ENCODE measurements around the gene GAMT.

GRCh38 chr19:1416014-1416841 is 14.9 kb upstream of the GAMT start:
- TF ChIP-seq, protein P1, sequence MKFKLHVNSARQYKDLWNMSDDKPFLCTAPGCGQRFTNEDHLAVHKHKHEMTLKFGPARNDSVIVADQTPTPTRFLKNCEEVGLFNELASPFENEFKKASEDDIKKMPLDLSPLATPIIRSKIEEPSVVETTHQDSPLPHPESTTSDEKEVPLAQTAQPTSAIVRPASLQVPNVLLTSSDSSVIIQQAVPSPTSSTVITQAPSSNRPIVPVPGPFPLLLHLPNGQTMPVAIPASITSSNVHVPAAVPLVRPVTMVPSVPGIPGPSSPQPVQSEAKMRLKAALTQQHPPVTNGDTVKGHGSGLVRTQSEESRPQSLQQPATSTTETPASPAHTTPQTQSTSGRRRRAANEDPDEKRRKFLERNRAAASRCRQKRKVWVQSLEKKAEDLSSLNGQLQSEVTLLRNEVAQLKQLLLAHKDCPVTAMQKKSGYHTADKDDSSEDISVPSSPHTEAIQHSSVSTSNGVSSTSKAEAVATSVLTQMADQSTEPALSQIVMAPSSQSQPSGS (CRISPR knock-in tag; IDR thresholded peaks at IDR 0.05; ENCODE audit: borderline replicate concordance, low read depth), result no peak
- TF ChIP-seq CTCF (IDR thresholded peaks at IDR 0.05), result no peak
